Measurements from ENCODE around the gene PPAT. TPM values are rescaled to one million over a fixed set of nuclear protein-coding genes. Genes with fewer than 3 reads are reported as not detected.
A peak's percentile ranks its signal among the peaks of the same experiment; 100 is the strongest.

Gene PPAT
- polyA plus RNA-seq, 3 donors, result 0.83 to 1.5 (median 1.4) TPM

GRCh38 chr4:56408978-56409377 lies 26.4 kb downstream of the PPAT start:
- no CpG with 5 or more reads among the region's 2 CpGs for WGBS (ENCODE audit: insufficient coverage)
- intact Hi-C loops (cut with micrococcal nuclease), result no loop called here

DNA sequence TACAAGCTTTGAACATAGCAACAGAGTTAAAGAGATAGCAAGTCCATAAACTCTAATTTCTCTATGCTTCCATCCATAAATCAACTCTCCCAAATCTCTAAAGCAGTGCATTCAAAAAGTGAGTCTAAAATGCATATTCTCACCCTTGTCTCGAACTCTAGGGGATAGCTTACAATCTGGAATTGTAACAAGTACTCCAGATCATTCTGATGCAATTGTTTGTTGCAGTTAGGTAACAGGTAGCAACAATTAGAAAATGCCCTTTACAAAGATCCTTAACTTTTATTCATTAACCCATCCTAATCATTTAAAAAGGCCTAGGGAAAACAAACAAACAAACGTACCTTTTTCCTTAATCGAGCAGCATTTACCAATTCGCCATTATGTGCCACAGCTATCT lies 29.3 kb downstream of the PPAT start:
- WGBS (ENCODE audit: insufficient coverage), result 100% methylated on average over 3 of the region's 4 CpGs
- no peaks in the 10 kb centered on the region for H3K27me3 ChIP-seq (ENCODE audit: control insufficient read depth in 2 of 2, insufficient read depth in 2 of 2, low read length in 2 of 2)
- H3K79me2 ChIP-seq (ENCODE audit: insufficient read depth, low read length), result no peaks in the 10 kb centered on the region
- peaks cover 19 to 20% of the 10 kb centered on the region in 2 donors for H3K36me3 Mint-ChIP-seq
- no peak overlapping the region for H3K4me2 ChIP-seq (replicated peaks; ENCODE audit: extremely low read depth, low read length, poor library complexity, severe bottlenecking)
- no peak overlapping the region for H3K27ac Mint-ChIP-seq
- peaks cover 7 to 16% of the 10 kb centered on the region in 2 donors for H3K36me3 ChIP-seq (replicated peaks in 1 of 2; ENCODE audit: control insufficient read depth in 1 of 2, insufficient read depth in 2 of 2, low read length in 2 of 2)
- H3K27me3 Mint-ChIP-seq (ENCODE audit: low read depth in 3 of 3), result no peaks in the 10 kb centered on the region
- H4K20me1 ChIP-seq (ENCODE audit: insufficient read depth, low read length), result no peaks in the 10 kb centered on the region
- H3K27ac ChIP-seq (ENCODE audit: low read depth in 1 of 2, low read length in 2 of 2), result no peak overlapping the region
- H3K9ac ChIP-seq (ENCODE audit: insufficient read depth, low read length, poor library complexity, severe bottlenecking), result no peak overlapping the region
- DNase-seq, result no peak
- no peak for TF ChIP-seq CTCF (IDR thresholded peaks at IDR 0.05)
- H2AFZ ChIP-seq (ENCODE audit: insufficient read depth, low read depth, low read length, poor library complexity, severe bottlenecking), result no peak overlapping the region
- peaks cover 2% of the 10 kb centered on the region for H3K4me1 Mint-ChIP-seq
- intact Hi-C loops (cut with micrococcal nuclease), result no loop called here
- no peak overlapping the region for H3K4me3 ChIP-seq (replicated peaks in 1 of 3; ENCODE audit: low read depth in 2 of 3, low read length in 3 of 3)
- H3K9me3 ChIP-seq (replicated peaks in 1 of 2; ENCODE audit: control insufficient read depth in 1 of 2, insufficient read depth in 1 of 2, low read length in 2 of 2), result no peaks in the 10 kb centered on the region
- no peaks in the 10 kb centered on the region for H3K9me3 Mint-ChIP-seq
- no peaks in the 10 kb centered on the region for H3K4me1 ChIP-seq (ENCODE audit: control insufficient read depth in 1 of 2, insufficient read depth in 2 of 2, low read length in 2 of 2)
- H3K4me3 Mint-ChIP-seq, result no peak overlapping the region

More at GRCh38 chr4:56408978-56409377, 26.4 kb downstream of the PPAT start:
- H3K4me2 ChIP-seq (replicated peaks; ENCODE audit: extremely low read depth, low read length, poor library complexity, severe bottlenecking), result no peak overlapping the region
- H3K4me3 Mint-ChIP-seq, result no peak overlapping the region
- H3K79me2 ChIP-seq (ENCODE audit: insufficient read depth, low read length), result peaks cover 2% of the 10 kb centered on the region
- H3K4me1 Mint-ChIP-seq, result peaks cover 2% of the 10 kb centered on the region
- H3K36me3 Mint-ChIP-seq, result peaks cover 13 to 19% of the 10 kb centered on the region in 2 donors
- no peak for TF ChIP-seq CTCF (IDR thresholded peaks at IDR 0.05)
- H3K36me3 ChIP-seq (replicated peaks in 1 of 2; ENCODE audit: control insufficient read depth in 1 of 2, insufficient read depth in 2 of 2, low read length in 2 of 2), result peaks cover 3 to 13% of the 10 kb centered on the region in 2 donors
- H3K9ac ChIP-seq (ENCODE audit: insufficient read depth, low read length, poor library complexity, severe bottlenecking), result no peak overlapping the region
- no peaks in the 10 kb centered on the region for H3K9me3 Mint-ChIP-seq
- no peaks in the 10 kb centered on the region for H3K9me3 ChIP-seq (replicated peaks in 1 of 2; ENCODE audit: control insufficient read depth in 1 of 2, insufficient read depth in 1 of 2, low read length in 2 of 2)
- no peak overlapping the region for H2AFZ ChIP-seq (ENCODE audit: insufficient read depth, low read depth, low read length, poor library complexity, severe bottlenecking)
- peak overlapping the region in 1 of 7 donors; percentile 61 for H3K27ac Mint-ChIP-seq
- H3K4me1 ChIP-seq (ENCODE audit: control insufficient read depth in 1 of 2, insufficient read depth in 2 of 2, low read length in 2 of 2), result no peaks in the 10 kb centered on the region
- no peak overlapping the region for H3K27ac ChIP-seq (ENCODE audit: low read depth in 1 of 2, low read length in 2 of 2)
- no peak for DNase-seq
- H3K27me3 ChIP-seq (ENCODE audit: control insufficient read depth in 2 of 2, insufficient read depth in 2 of 2, low read length in 2 of 2), result no peaks in the 10 kb centered on the region
- H4K20me1 ChIP-seq (ENCODE audit: insufficient read depth, low read length), result no peaks in the 10 kb centered on the region
- H3K4me3 ChIP-seq (replicated peaks in 1 of 3; ENCODE audit: low read depth in 2 of 3, low read length in 3 of 3), result no peak overlapping the region
- H3K27me3 Mint-ChIP-seq (ENCODE audit: low read depth in 3 of 3), result no peaks in the 10 kb centered on the region

All from CD14-positive monocyte (primary cell).